ENCODE results near the gene HSPA4L. TPM values are rescaled to one million over a fixed set of nuclear protein-coding genes. Genes with fewer than 3 reads are reported as not detected.

The HSPA4L gene
- total RNA-seq, 1 experiment from 2014 or later, result 5.3 TPM

DNA sequence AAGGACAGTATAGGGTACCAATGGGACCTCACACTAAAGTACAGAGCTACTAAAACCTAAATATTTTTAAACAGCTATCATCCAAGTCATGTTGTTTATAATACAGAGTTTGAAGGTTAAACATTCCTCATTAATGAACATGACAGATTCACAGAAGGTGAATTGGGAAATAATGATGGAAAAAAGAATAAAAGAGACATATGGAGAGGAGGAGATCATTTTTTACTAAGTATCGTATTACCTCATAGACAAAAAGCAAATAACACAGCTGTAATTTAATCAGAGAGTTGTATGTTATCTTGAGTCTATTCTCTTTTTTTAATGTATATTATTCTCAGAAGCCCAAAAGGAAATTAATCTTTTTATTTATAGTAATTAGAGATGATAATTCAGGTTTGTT, 106.4 kb downstream of the HSPA4L start:
- TF ChIP-seq, protein P1, sequence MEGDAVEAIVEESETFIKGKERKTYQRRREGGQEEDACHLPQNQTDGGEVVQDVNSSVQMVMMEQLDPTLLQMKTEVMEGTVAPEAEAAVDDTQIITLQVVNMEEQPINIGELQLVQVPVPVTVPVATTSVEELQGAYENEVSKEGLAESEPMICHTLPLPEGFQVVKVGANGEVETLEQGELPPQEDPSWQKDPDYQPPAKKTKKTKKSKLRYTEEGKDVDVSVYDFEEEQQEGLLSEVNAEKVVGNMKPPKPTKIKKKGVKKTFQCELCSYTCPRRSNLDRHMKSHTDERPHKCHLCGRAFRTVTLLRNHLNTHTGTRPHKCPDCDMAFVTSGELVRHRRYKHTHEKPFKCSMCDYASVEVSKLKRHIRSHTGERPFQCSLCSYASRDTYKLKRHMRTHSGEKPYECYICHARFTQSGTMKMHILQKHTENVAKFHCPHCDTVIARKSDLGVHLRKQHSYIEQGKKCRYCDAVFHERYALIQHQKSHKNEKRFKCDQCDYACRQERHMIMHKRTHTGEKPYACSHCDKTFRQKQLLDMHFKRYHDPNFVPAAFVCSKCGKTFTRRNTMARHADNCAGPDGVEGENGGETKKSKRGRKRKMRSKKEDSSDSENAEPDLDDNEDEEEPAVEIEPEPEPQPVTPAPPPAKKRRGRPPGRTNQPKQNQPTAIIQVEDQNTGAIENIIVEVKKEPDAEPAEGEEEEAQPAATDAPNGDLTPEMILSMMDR (conservative IDR thresholded peaks at IDR 0.05), result no peak
- H4K5ac ChIP-seq (ENCODE audit: insufficient read length, low read depth, low read length), result no peak overlapping the region
- H3K79me1 ChIP-seq (ENCODE audit: insufficient read depth, low read depth, low read length, poor library complexity, severe bottlenecking), result no peaks in the 10 kb centered on the region
- H3K27me3 ChIP-seq (ENCODE audit: insufficient read depth, low read length), result no peaks in the 10 kb centered on the region
- H3K27me3 Mint-ChIP-seq (ENCODE audit: low read depth), result no peaks in the 10 kb centered on the region
- no peaks in the 10 kb centered on the region for H3K9me3 ChIP-seq (ENCODE audit: control insufficient read depth, low read depth, low read length)
- no peak overlapping the region for H2AK5ac ChIP-seq (ENCODE audit: insufficient read length, low read length)
- no peak overlapping the region for H3T11ph ChIP-seq (ENCODE audit: low read length)
- no peak overlapping the region for H3K23ac ChIP-seq (ENCODE audit: insufficient read length, low read depth, low read length)
- no peak overlapping the region for H4K91ac ChIP-seq (ENCODE audit: insufficient read length, low read depth, low read length)
- H3K27ac ChIP-seq (ENCODE audit: insufficient read length, low read depth, low read length), result no peak overlapping the region
- no peaks in the 10 kb centered on the region for H4K20me1 ChIP-seq (ENCODE audit: control insufficient read depth, insufficient read depth, insufficient read length)
- H3K9me3 Mint-ChIP-seq, result no peaks in the 10 kb centered on the region
- no peak overlapping the region for H3K14ac ChIP-seq (ENCODE audit: insufficient read depth, low read length)
- H2BK5ac ChIP-seq (ENCODE audit: insufficient read length, low read length), result no peak overlapping the region
- no peaks in the 10 kb centered on the region for H3K79me2 ChIP-seq (ENCODE audit: insufficient read depth, low read length)
- WGBS (ENCODE audit: extremely low coverage, insufficient read length, low lambda C conversion rate), result no CpG with 5 or more reads among the region's 1 CpG
- H4K8ac ChIP-seq (replicated peaks; ENCODE audit: insufficient read length, low read depth, low read length), result no peak overlapping the region
- no peak overlapping the region for H3K4me3 Mint-ChIP-seq
- no peak overlapping the region for H2BK120ac ChIP-seq (ENCODE audit: low read depth, low read length, poor library complexity, severe bottlenecking)
- no peak overlapping the region for H3K9ac ChIP-seq (ENCODE audit: extremely low read depth, insufficient read length, low read length)
- no peak overlapping the region; a peak in 1 of 7 replicates for H3K27ac Mint-ChIP-seq
- no peak overlapping the region for H3K56ac ChIP-seq (ENCODE audit: insufficient read length, low read depth, low read length)
- H3K4me2 ChIP-seq (ENCODE audit: insufficient read depth, insufficient read length, low read length), result no peak overlapping the region
- no peak for DNase-seq
- peaks cover 39 to 78% (median 77%) of the 10 kb centered on the region in 3 experiments; a peak in 6 of 7 replicates for H3K36me3 Mint-ChIP-seq (ENCODE audit: insufficient read depth in 1 of 3, low read depth in 3 of 3)
- H2BK15ac ChIP-seq (ENCODE audit: low read depth, low read length), result no peak overlapping the region
- H3K4me1 Mint-ChIP-seq, result no peaks in the 10 kb centered on the region
- no peak overlapping the region for H2BK20ac ChIP-seq (ENCODE audit: low read depth, low read length, poor library complexity, severe bottlenecking)
- no peak overlapping the region for H3K18ac ChIP-seq (ENCODE audit: insufficient read length, low read depth, low read length)
- H2BK12ac ChIP-seq (ENCODE audit: insufficient read length, low read depth, low read length), result no peak overlapping the region
- no peaks in the 10 kb centered on the region for H3K23me2 ChIP-seq (ENCODE audit: insufficient read length, low read depth, low read length, poor library complexity, severe bottlenecking)
- H3K4ac ChIP-seq (ENCODE audit: low read depth, low read length), result no peak overlapping the region
- no peak overlapping the region for H2AFZ ChIP-seq (ENCODE audit: low read length)
- H3K4me1 ChIP-seq (ENCODE audit: insufficient read depth, low read length), result no peaks in the 10 kb centered on the region
